Measurements from ENCODE around the gene RECQL.
A peak's percentile ranks its signal among the peaks of the same experiment; 100 is the strongest.
"Not testable (repeated sequence)": the region's sequence is repeated elsewhere in the genome, so short reads cannot be mapped to it uniquely, and the experiment has no call there.

RECQL gene

DNA sequence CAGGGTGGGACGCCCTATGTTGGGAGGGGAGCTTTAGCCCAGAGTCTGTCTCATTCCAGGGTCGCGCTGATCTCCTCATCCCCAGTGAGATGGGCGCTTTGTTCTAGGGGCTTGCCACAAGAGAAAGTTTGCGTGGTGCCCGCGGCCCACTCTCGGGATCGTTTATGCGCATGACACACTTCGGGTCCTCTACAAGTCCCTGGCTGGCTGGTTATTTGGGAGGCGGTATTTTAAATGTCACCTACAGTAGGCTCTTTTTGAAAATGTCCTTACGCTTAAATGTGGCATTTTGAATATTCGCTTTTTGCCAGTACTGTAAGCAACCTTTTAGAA lies 695 bp upstream of the RECQL start:
- DNase-seq (ENCODE audit: low spot score): no peak

DNA sequence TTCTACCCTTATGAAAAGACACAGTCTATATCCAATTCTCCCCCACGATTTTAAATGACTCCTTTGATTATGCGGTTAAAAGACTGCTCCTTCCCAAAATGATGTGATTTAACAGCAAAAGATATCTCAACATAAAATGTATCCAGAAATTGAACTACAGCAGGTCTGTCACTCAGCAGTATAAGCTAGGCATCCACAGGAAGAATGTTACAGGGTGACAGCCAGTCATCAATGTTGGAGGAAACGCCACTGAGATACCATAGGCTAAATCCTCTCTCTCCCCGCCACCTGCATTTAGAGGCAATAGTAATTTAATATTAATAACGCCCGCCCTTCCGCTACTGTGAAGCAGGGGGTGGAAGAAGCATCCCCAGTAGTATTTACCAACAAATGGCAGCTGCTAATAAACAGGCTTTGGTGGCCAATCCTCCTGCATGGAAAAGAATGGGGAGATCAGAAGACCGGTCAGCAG lies 613 bp downstream of the RECQL start:
- no peak for DNase-seq (ENCODE audit: low spot score)

DNA sequence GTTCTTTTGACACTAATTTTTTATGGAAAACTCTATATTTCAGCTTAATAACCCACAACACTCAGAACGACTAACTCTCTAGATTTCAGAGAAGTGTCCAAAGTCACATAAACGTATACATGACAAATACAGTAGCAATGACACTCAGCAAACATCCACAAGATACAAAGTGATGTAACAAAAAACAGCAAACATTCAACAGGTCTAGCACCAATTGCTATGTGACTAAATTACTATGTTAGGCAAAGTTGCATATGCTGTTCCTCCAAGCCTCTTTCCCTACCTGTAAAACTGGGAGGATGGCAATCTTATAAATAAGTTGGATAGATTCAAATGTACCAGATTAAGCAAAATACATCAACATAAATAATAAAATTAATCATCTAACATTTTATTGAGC lies 1.7 kb downstream of the RECQL start:
- no peak for DNase-seq (ENCODE audit: low spot score)

DNA sequence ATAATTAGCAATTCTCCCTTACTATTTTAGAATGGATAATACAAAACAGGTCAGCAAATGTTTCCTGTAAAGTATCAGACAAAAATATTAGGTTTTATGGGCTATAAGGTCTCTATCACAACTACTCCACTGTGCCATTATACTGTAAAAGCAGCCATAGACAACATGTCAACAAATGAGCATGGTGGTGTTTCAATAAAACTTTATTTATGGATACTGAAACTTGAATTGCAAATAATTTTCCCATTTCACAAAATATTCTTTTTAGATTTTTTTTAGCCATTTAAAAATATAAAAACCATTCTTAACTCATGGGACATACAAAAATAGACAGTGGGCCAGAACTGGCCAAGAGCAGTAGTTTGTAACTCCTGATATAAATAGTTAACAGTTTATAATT lies 15.4 kb downstream of the RECQL start:
- no peak for DNase-seq (ENCODE audit: low spot score)

DNA sequence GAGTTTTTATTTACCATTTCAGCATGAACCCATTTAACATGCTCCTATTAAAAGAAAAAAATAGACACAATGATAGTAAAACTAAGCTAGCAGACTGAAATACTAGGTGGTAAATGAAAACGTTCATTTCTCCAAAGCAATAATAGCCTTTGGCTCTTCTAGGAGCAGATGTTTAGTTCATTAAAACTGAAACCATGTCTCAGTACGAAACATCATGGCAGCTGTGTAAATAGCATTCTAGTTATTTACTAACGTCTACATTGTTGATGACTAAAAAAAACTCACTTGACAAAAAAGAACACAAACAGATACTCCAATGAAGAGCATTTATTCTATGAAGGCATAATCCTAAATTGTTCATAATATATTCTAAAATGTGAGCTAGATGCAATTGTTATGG lies 17.9 kb downstream of the RECQL start:
- no peak for DNase-seq (ENCODE audit: low spot score)

DNA sequence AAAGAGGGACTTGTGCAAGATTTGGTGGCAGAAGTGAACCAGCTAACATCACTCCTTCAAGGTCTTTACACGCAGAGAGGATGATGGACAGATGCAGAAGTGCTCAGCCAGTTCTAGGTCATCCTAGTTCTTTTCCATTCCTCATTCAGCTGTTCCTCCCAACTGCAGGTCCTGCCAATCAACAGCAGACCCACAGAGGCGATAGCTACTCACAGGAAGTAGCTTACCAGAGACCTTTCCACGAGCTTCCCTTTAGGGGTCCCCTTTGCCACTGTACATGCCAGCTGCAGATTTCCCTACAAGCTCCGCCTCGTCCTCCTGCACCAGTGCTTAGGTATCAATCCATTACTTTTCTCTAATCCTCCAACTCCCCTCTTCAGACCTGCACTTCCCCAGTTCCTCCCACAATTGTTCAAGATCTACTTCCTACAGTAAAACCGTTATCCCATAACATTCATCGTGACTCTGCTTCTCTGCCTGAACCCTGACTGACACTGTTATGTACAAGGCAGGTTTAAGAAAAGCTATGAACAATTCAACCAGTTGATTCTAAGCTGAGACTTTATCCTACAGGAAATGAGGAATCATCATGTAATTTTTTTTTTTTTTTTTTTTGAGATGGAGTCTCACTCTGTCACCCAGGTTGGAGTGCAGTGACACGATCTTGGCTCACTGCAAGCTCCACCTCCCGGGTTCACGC lies 22.5 kb downstream of the RECQL start:
- DNase-seq (ENCODE audit: low spot score): no peak

DNA sequence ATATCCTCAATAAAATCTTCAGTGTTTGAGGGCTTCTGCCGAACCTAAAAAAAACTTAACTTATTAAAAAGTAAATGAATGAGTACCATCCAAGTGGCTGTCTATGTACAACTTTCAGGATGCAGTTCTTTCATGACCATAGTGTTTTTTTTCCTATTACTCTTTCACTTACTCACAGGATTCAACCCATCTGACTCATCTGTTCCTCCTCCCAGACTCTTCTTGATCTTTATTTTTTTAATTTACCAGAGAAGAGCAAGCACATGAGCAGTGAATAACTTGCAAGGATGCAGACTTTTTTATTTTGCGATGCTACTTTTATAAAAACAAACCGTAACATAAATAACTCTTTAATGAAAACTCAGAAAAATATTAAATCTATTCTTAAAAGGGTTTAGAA lies 24.5 kb downstream of the RECQL start:
- DNase-seq (ENCODE audit: low spot score): no peak

DNA sequence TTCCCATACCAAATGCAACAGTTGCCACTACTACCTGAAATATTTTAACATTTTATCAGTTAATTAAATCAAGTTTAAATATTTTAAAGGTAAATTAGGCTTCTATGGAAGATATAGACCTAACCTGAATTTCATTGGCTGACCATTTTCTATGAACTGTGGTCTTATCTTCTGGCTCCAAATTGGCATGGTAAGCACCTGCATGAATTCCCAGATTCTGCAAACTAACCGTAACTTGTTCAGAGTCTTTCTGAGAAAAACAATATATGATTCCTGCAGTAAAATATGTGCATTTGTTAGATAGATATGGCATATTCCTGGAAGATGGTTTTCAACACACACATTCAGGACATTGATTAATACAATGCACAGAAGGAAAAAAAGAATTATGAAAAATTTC lies 25.9 kb downstream of the RECQL start:
- no peak for DNase-seq (ENCODE audit: low spot score)

DNA sequence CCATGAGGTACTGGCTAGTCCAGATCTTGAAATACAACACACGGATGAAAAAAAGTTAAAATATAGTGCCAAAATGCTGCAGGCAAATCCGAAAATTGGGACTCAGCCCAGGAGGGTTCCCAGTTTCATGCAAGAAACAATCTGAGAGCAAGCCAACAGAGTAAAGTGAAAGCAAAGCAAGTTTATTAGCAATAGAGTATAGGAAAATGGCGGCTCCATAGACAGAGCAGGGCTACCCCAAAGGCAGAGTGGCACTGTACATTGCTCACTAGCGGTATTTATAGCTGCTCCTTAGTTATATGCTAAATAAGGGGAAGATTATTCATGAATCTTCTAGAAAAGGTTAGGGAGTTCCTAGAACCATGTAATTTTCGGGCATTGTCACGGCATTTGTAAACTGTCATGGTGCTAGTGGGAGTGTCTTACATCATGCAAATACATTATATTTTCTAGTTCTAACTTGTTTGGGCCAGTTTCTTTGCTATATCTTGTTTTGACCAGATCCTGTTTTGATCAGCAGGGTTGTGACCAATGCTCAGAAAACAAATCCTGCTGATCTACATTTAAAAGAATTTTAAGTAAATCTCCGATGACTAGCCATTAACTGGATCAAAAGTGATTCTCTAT lies 29.1 kb downstream of the RECQL start:
- no peak for DNase-seq (ENCODE audit: low spot score)

DNA sequence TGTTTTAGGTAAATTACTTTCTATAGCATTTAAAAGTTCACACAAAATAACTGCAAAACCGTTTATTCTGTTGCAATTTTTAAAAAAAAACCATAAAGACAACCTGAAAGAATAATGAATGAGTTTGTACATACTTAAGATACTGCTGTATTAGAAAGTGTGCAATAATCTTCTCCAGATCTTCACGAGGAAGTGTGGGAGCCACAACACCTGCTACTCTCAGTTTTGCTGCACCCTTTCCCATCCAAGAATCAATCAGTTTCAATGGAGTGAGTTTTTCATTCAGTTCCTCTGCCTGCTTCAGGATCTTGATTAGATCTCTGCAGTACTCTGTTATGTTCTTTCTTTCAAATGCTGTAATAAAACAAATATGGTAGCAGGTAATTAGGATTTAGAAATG lies 30.1 kb downstream of the RECQL start:
- no peak for DNase-seq (ENCODE audit: low spot score)

DNA sequence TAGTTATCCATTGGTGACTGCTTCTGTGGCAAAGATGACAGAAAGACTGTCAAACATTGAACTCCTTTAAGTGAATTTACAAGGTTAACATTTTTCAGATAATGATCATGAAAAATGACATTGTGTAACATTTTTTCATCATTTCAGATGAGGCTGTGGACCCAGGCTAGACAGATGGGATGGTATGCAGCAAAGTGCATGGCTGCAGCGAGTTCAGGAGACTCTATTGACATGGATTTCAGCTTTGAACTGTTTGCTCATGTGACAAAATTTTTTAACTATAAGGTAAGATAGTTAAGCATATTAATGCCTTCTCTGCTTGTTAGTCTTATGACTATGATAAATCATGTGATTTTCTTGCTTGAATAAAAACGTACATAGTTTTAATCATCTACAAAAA lies 34.1 kb downstream of the RECQL start:
- not testable (repeated sequence) for DNase-seq (ENCODE audit: low spot score)

DNA sequence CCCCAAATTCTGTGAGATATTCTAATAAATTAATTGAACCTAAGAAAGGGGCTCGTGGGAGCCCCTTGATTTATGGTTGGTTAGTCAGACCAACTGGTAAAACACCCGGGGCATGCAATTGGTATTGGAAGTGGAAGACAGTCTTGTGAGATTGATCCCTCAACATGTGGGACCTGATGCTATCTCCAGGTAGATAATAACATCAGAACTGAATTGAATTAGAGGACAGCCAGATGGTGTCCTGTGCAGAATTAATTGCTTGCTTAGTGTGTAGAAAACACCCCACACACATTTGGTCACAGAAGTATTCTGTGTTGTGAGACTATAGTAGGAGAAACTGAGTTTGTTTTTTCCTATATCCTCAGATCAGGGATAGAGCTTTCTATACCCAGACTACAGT lies 42.0 kb downstream of the RECQL start:
- DNase-seq (ENCODE audit: low spot score): no peak

DNA sequence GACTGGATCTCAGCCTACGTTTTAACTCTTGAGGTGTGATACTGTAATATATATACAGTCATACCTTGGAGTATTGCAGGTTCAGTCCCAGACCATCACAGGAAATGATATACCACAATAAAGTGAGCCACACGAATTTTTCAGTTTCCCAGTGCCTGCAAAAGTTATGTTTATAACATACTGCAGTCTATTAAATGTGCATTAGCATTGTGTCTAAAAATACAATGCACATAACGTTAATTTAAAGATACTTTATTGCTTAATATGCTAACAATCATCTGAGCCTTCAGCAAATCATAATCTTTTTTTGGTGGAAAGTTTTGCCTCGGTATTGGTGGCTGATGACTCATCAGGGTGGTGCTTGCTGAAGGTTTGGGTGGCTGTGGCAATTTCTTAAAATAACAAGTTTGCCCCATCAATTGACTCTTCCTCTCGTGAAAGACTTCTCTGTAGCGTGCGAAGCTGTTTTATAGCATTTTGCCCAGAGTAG lies 45.1 kb downstream of the RECQL start:
- no peak for DNase-seq (ENCODE audit: low spot score)

DNA sequence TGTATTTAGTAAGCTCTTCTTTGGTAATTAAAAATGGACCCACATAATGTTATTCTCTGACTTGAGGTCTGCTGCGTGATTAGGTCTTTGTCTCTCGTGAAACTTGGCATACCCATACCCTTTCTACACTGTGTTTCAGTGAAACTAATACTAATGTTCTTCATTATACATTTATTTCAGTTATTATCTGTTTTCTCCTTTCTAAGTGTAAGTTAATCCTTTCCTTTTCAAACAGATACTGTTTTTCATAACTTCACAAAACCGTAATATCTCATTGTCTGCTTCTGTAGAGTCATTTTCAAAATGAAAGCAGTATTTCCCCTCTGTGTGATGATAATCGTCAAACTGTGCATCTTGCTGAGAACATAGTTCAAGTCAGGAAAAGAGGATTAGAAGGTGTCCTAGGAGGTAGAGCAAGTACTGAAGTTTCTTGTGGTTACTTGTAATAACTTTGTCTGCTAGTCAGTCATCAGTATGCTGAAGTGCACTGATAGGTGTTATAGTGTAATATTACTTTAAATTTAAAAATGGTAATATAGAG lies 48.1 kb downstream of the RECQL start:
- no peak for DNase-seq (ENCODE audit: low spot score)

DNA sequence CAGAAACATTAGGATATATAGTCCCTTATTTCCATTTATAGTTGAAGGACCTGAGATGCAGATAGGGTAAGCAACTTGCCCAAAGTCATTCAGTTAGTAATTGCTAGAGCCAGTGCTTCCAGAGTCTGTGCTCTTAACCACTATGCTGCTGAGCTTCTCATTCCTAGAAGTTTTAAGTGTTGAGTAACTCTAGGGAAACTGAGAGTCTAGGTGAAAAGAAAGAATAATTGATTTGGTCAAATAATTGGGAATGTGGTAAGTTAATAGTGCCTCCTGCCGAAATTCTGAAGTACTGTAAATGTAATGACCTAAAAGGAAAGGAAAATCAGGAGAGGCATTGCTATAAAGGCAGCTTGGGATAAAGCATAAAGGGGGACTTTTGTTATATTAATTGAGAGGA lies 49.9 kb downstream of the RECQL start:
- no peak for DNase-seq (ENCODE audit: low spot score)

DNA sequence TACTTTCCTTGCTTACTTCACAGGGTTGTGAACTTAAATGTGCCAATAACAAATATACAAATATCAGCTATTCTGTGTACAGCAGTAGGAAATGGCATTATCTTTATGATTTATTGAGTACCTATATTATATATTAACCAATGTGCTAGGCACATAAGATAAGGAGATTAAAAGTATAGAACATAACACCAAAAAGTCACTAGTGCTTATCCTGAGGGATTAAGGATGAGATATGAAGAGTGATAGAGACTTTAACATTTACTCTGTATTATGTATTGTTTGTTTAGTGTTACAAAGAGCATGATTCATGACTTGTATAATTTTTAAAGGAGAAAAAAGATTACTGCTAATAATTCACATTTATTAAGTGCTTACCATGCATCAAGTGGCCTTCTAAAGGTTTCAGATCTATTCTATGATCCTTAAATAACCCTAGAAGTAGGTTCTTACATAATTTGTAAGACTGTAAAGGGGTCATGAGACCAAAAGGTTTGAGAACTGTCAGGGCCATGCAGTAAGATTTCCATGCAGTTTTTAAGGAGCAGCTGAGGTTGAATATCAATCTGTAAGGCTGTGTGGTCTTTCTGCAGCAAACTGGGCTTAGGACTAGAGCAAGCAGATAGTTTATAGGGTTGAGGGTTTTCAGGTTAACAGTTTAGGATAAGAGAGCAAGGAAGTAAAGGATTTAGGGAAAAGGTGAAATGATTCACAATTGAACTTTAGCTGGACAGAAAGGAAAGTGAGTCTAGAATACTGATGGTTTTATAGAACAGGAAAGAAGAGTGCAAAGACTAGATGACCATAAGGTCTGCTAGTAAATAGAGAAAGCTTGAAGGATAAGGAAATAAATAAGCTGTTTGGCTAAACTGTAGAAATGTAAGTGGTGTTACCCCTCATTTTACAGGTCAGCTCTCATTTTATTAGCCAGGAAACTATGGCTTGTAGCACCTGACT lies 57.0 kb downstream of the RECQL start:
- no peak for DNase-seq (ENCODE audit: low spot score)

DNA sequence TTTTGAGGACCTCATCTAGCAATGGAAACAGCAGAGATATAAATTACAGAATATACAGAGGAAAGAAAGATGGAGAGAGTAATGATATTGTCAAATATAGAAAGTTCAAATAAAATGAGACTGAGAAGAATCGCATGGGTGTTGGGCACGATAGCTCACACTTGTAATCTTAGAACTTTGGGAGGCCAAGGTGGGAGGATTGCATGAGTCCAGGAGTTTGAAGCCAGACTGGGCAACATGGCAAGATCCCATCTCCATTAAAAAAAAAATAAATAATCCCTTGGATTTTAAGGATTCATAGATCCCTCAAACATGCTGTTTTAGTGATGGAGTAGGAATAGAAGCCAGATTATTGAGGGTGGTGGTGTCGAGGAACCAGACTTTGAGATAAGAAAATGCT lies 62.1 kb downstream of the RECQL start:
- no peak for DNase-seq (ENCODE audit: low spot score)

DNA sequence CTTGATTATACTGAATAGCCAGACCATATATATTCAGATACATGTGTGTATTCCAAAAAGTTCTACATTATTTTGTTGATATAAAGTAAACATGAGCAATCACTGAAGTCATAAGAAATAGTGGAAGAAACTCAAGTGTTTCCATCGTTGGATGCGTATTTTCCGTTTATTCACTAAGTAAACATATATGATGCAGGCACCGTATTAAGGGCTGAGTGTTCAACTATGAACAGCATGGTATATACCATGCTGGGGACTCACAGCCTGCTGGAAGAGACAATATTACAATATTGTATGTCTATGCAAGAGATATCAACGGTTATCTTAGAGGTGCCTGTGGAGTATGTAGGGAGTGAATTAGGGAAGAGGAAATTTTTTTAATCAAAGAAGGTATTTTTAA lies 62.8 kb downstream of the RECQL start:
- no peak for DNase-seq (ENCODE audit: low spot score)

DNA sequence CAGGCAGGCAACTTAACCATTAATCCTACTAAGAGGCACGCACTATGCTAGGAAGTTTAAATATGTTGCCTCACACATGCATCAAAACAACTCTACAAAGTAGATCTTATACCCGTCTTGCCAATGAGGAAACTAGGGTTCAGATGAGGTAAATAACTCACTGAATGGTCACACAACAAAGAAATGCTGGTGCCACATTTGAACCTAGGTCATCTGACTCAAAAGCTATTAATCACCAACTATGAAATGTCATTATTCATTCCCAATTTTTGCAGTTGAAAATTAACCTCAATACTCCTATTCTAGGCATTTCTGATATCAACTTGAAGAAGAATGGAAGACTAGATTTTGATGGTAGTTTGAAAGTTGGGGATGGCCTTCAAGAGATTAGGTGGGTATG lies 66.7 kb downstream of the RECQL start:
- no peak for DNase-seq (ENCODE audit: low spot score)

DNA sequence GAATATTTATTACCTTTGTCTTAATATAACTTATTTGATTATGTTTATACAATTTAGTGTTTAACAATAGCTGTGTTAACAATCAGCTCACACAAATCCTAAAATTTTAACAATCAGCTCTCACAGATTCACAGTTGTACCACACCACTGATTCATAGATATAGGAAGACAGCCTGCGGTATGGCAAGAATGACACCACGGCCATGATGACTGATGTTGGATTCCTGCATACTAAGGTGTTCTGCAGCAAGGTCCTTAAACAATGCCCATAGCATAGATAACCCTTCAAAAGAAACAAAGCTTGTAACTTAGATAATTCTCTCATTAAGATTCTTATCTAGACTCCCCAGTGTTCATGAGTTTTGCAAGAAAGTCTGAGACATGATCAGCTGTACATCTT lies 67.9 kb downstream of the RECQL start:
- no peak for DNase-seq (ENCODE audit: low spot score)

DNA sequence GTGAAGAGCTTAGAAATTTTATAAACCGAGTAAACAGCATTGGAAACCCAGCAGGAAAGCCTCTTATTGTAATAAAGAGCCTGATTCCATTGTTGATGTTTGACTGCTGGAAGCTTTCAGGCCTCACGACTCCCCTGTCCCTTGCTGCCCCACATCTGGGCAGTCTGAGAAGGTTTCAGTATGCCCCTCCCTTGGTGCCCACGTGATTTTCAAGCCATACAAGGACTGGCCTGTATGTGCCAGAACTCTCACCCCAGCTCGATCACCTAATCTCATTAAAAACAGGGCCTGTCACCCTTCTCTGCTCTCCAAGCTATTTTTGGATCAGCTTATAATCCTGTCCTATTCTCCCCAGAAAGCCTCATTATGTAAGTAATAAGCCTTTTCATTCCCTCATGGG lies 71.4 kb downstream of the RECQL start:
- peak; percentile 85 for DNase-seq (ENCODE audit: low spot score)

DNA sequence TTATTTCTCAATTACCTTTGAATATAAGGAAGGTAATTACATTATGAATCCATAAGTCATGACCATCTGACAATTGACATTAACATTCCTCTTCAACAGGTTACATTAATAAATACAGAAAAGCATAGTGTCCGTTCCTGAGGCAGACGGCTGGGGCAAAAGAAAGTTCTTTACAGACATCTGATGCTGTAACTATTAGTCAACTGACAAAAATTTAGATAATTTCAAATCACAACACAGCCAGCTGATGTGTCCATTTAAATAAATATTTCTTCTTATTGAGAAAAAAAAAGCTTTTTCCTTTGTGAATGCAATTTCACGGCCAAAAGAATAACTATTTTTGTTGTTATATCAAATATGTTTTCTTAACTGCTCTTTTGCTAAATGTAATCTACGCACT lies 73.2 kb downstream of the RECQL start:
- no peak for DNase-seq (ENCODE audit: low spot score)

All from D341Med (cell line).